ENCODE data around the gene SLC35G6. TPM values are rescaled to one million over a fixed set of nuclear protein-coding genes. Genes with fewer than 3 reads are reported as not detected.

SLC35G6 gene
- total RNA-seq, 3 donors from 2014 or later (not counting 1 experiment from before 2014, with no cell fraction given), result not detected

DNA sequence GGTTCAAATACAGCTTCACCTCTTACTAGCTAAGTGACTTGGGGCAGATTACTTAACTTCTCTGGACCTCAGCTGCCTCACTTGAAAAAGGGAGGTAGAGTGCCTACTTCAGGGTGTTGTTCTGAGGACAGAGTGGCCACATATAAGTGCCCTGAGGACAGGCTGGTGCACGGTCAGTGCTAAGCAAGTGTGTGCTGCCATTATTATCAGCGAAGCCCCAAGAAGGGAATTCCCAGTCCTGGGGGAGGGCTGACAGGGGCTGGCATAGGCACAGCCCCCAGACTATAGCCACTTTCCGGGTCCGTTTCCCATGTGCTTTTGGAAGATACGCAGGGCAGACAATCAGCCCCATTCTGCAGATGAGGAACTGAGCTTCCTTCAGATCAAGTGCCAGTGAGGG is 4.3 kb upstream of the SLC35G6 start:
- no peaks in the 10 kb centered on the region for H3K36me3 ChIP-seq (ENCODE audit: control insufficient read depth, insufficient read depth, low read length)
- peaks cover 56% of the 10 kb centered on the region for H3K4me1 ChIP-seq (ENCODE audit: control insufficient read depth, insufficient read depth, low read length)
- H3K4me1 Mint-ChIP-seq, result peaks cover 56 to 67% of the 10 kb centered on the region in 2 donors
- peak overlapping the region; percentile 94 for H3K27ac ChIP-seq (ENCODE audit: low read length)
- ATAC-seq, result no peak
- H3K4me3 ChIP-seq (ENCODE audit: low read length), result no peak overlapping the region
- 94% methylated on average over 5 of the region's 5 CpGs for WGBS (ENCODE audit: insufficient coverage)
- no peaks in the 10 kb centered on the region for H3K36me3 Mint-ChIP-seq
- peak overlapping the region; percentile 98 to 100 for H3K27ac Mint-ChIP-seq
- H3K9me3 ChIP-seq (ENCODE audit: control insufficient read depth, insufficient read depth, low read length), result no peaks in the 10 kb centered on the region
- H3K27me3 ChIP-seq (ENCODE audit: control insufficient read depth, insufficient read depth, low read length), result no peaks in the 10 kb centered on the region
- intact Hi-C loops (cut with micrococcal nuclease), result no loop called here
- TF ChIP-seq, protein P1, sequence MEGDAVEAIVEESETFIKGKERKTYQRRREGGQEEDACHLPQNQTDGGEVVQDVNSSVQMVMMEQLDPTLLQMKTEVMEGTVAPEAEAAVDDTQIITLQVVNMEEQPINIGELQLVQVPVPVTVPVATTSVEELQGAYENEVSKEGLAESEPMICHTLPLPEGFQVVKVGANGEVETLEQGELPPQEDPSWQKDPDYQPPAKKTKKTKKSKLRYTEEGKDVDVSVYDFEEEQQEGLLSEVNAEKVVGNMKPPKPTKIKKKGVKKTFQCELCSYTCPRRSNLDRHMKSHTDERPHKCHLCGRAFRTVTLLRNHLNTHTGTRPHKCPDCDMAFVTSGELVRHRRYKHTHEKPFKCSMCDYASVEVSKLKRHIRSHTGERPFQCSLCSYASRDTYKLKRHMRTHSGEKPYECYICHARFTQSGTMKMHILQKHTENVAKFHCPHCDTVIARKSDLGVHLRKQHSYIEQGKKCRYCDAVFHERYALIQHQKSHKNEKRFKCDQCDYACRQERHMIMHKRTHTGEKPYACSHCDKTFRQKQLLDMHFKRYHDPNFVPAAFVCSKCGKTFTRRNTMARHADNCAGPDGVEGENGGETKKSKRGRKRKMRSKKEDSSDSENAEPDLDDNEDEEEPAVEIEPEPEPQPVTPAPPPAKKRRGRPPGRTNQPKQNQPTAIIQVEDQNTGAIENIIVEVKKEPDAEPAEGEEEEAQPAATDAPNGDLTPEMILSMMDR (IDR thresholded peaks at IDR 0.05), result no peak
- H3K4me3 Mint-ChIP-seq, result peak overlapping the region; percentile 97
- no peaks in the 10 kb centered on the region for H3K9me3 Mint-ChIP-seq
- no peak for DNase-seq
- no peaks in the 10 kb centered on the region for H3K27me3 Mint-ChIP-seq (ENCODE audit: low read depth in 2 of 2)

DNA sequence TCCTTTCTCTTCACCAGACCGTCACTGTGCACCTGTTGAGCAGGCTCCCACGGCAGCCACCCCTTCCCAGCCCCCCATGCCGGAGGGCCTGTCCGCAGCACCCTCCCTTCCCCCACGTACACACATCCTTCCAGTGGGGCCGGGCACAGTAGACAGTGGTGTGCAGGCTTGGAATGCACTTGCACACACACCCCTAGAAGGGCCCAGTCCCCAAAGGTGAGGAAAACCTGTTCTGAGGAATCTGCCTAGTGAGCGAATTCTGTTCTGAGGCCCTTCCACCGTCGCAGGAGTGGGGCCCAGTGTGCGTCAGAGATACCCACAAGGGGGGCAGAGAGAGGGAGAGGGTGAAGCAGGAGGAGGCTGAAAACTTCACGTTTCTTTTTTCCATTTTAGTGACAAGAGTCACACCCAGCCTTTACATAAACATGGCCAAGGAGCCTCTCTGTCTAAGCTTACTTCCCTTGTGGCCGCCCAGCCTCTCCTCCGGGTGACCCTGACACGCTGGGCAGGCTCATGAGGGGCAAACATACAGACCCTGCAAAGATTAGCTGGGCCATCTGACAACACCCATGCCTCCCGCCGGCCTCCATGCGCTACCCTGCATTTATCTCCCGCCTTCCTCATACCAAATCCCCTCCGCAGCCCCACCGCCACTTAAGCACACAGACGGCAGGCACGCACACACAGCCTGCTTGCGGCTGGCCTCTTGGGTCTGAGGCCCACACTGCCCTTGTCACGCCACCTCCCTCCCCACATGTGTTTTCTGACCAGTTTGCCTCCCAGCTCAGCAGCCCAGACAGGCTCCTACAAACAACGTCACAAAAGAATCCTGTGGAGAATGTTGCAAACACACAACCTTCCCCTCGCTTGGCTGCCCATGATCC is 3.6 kb upstream of the SLC35G6 start:
- TF ChIP-seq, protein P1 (IDR thresholded peaks at IDR 0.05), result no peak
- Mint-ChIP-seq H3K36me3 (no peaks in the 10 kb centered on the region), H3K27ac (peak overlapping the region; percentile 98 to 100), H3K4me1 (peaks cover 57 to 70% of the 10 kb centered on the region in 2 donors), H3K27me3 (ENCODE audit: low read depth in 2 of 2) (no peaks in the 10 kb centered on the region), H3K4me3 (peak overlapping the region; percentile 97), H3K9me3 (no peaks in the 10 kb centered on the region)
- Histone ChIP-seq H3K27ac (ENCODE audit: low read length) (peak overlapping the region; percentile 94), H3K4me3 (ENCODE audit: low read length) (peak overlapping the region; percentile 74), H3K27me3 (ENCODE audit: control insufficient read depth, insufficient read depth, low read length) (no peaks in the 10 kb centered on the region), H3K4me1 (ENCODE audit: control insufficient read depth, insufficient read depth, low read length) (peaks cover 54% of the 10 kb centered on the region), H3K36me3 (ENCODE audit: control insufficient read depth, insufficient read depth, low read length) (no peaks in the 10 kb centered on the region), H3K9me3 (ENCODE audit: control insufficient read depth, insufficient read depth, low read length) (no peaks in the 10 kb centered on the region)
- 30% methylated on average over 26 of the region's 26 CpGs for WGBS (ENCODE audit: insufficient coverage)
- intact Hi-C loops (cut with micrococcal nuclease), result no loop called here
- DNase-seq, result peak; percentile 43 to 68
- ATAC-seq, result peak in 2 of 3 donors; percentile 10 to 16

DNA sequence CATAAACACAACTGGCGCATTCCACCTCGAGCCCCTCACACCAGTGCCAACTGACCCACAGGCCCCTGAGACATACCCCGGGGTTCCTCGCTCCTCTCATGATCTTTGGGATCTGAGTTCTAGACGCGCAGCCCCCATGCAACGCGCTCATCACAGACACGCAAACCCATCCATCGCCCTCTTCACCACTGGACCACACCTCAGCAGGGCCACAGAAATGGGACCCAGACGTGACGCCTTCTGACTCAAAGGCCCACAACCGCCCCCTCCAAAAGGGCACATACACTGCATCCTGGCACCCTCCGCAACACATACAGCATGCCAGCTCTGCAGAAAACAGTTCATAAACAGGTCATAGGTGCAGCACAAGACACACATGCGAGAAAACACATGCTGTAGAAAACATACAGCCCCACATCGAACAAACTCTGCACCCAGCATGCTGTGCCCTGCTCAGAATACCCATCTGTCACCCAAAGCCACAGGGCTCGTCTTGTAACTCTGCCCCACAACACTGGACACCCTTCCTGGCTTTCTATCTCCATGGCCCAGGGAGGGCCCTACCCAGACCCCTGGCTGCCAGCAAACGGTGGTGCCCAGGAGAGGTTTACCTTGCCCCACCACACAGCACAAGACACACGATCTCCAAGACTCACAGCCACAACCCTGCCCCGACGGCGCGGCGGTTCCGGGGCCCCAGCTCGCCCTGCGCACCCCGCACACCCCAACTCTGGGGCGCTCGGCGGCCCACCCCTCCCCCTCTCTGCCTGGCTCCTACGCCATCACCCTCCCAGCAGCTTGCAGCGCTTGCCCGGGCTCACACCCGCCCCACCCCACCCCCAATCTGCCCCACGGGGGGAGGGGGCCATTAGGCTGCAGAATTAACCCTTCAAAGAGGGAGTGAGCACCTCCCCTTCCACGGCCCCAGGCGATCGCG is 2.7 kb upstream of the SLC35G6 start:
- Mint-ChIP-seq H3K36me3 (no peaks in the 10 kb centered on the region), H3K27ac (peak overlapping the region; percentile 98 to 100), H3K4me1 (peaks cover 66 to 79% of the 10 kb centered on the region in 2 donors), H3K27me3 (ENCODE audit: low read depth in 2 of 2) (no peaks in the 10 kb centered on the region), H3K9me3 (no peaks in the 10 kb centered on the region), H3K4me3 (peak overlapping the region; percentile 97)
- TF ChIP-seq, protein P1 (IDR thresholded peaks at IDR 0.05), result no peak
- DNase-seq, result peak; percentile 74 to 85
- 17% methylated on average over 40 of the region's 40 CpGs for WGBS (ENCODE audit: insufficient coverage)
- peak; percentile 38 to 68 (median 45) for ATAC-seq
- Histone ChIP-seq H3K27ac (ENCODE audit: low read length) (peak overlapping the region; percentile 94), H3K4me1 (ENCODE audit: control insufficient read depth, insufficient read depth, low read length) (peaks cover 63% of the 10 kb centered on the region), H3K27me3 (ENCODE audit: control insufficient read depth, insufficient read depth, low read length) (no peaks in the 10 kb centered on the region), H3K4me3 (ENCODE audit: low read length) (peak overlapping the region; percentile 74), H3K9me3 (ENCODE audit: control insufficient read depth, insufficient read depth, low read length) (no peaks in the 10 kb centered on the region), H3K36me3 (ENCODE audit: control insufficient read depth, insufficient read depth, low read length) (no peaks in the 10 kb centered on the region)
- intact Hi-C loops (cut with micrococcal nuclease), result no loop called here
